Prostate gland (tissue), 2 donors: Measurements from ENCODE around the gene RPL19. TPM values are rescaled to one million over a fixed set of nuclear protein-coding genes. Genes with fewer than 3 reads are reported as not detected.

ENCODE experiments used
- DNase-seq: peaks from one replicate; pipeline ENCODE4 v3.0.0-alpha.2; 2019; ENCODE audit warnings: low spot score
- H3K27ac ChIP-seq, 2 donors: fragments of 200-600 bp; sonication (generic); 2 replicates each; pipeline ENCODE4 v1.5.1; 2017 to 2019
- H3K27me3 ChIP-seq: fragments of 200-600 bp; sonication (generic); replicated peaks from 2 replicates; pipeline ENCODE4 v1.5.1; 2019; ENCODE audit not compliant: insufficient read depth
- H3K36me3 ChIP-seq, 2 donors: fragments of 200-600 bp; sonication (generic); 1 replicate in 1 of 2; 2 replicates in 1 of 2; pipeline versions ENCODE4 v1.5.1 to v1.8.1; 2017 to 2019
- H3K4me1 ChIP-seq: fragments of 200-600 bp; sonication (generic); replicated peaks from 2 replicates; pipeline ENCODE4 v1.5.1; 2019
- H3K4me3 ChIP-seq, 2 donors: fragments of 200-600 bp; sonication (generic); 2 replicates each; pipeline ENCODE4 v1.5.1; 2017 to 2019
- H3K9me3 ChIP-seq: fragments of 200-600 bp; sonication (generic); 2 replicates; pipeline ENCODE4 v1.5.1; 2017
- CTCF ChIP-seq, 4 experiments: fragments of 200-600 bp in 2 of 4; fragments of 450-650 bp in 2 of 4; sonication (generic) in 2 of 4; IDR thresholded peaks; 1 replicate in 3 of 4; 2 replicates in 1 of 4; pipeline ENCODE4 v1.5.1; 2016 to 2019; ENCODE audit warnings: antibody characterized with exemption in 4 of 4, mild to moderate bottlenecking in 2 of 4, moderate library complexity in 2 of 4
- POLR2A ChIP-seq: fragments of 450-650 bp; IDR thresholded peaks from one replicate; pipeline ENCODE4 v1.6.1; 2016; ENCODE audit warnings: antibody characterized with exemption, mild to moderate bottlenecking
- POLR2AphosphoS5 ChIP-seq: sonication (generic); formaldehyde crosslinking; IDR thresholded peaks from one replicate; pipeline ENCODE4 v1.6.1; 2017; ENCODE audit warnings: antibody characterized with exemption
- WGBS: methylation state at CpG from one replicate; pipeline ENCODE4 v1.1.5; 2018; 5-methylcytosine and 5-hydroxymethylcytosine counted together
- intact Hi-C: fragments of 100-400 bp; cut with DNase I; formaldehyde crosslinking; loops from one replicate; pipeline ENCODE4 v1.14.2; 2022
- total RNA-seq, 2 donors: library from RNA; depleted of rRNA; stranded (reverse); fragments of >200 nt; gene quantifications; one replicate each; pipeline ENCODE4 v1.1.0, GENCODE V29; 2016

Gene RPL19
- total RNA-seq, 2 donors from 2014 or later: 2,194 to 3,634 TPM

GRCh38 chr17:39251997-39252396 lies 51.9 kb downstream of the RPL19 start:
- TF ChIP-seq CTCF (IDR thresholded peaks at IDR 0.05): no peak
- no peak for TF ChIP-seq POLR2AphosphoS5
- TF ChIP-seq POLR2A: no peak
- Histone ChIP-seq H3K4me3 (no peak overlapping the region), H3K4me1 (no peaks in the 10 kb centered on the region), H3K36me3 (peaks cover 0 to 7% of the 10 kb centered on the region in 2 donors), H3K9me3 (no peaks in the 10 kb centered on the region), H3K27me3 (no peaks in the 10 kb centered on the region), H3K27ac (no peak overlapping the region)
- no peak for DNase-seq
- intact Hi-C loops: no loop called here
- WGBS: 28% methylated on average over 1 of the region's 1 CpG

- no peak overlapping the region for H3K27ac ChIP-seq
- no peaks in the 10 kb centered on the region for H3K4me1 ChIP-seq
- H3K27me3 ChIP-seq: no peaks in the 10 kb centered on the region
- H3K36me3 ChIP-seq: peaks cover 0 to 7% of the 10 kb centered on the region in 2 donors
- TF ChIP-seq CTCF (IDR thresholded peaks at IDR 0.05) (no peak), POLR2AphosphoS5 (no peak), POLR2A (no peak)
- intact Hi-C loops: no loop called here
- WGBS: 71% methylated on average over 7 of the region's 7 CpGs
- no peak overlapping the region for H3K4me3 ChIP-seq
- no peaks in the 10 kb centered on the region for H3K9me3 ChIP-seq
- no peak for DNase-seq
Measured at GRCh38 chr17:39252788-39253460, 52.8 kb downstream of the RPL19 start.

Other genes starting within 250 kb of the RPL19 start
- 1 to 10 TPM in 1 of 2 donors, not detected in 1; 5.1 TPM for gene FBXO47, start 232.9 kb upstream of the RPL19 start, total RNA-seq
- 1 to 10 TPM; 3.9 to 5.4 TPM for gene PLXDC1, start 48.6 kb upstream of the RPL19 start, total RNA-seq
- not detected for gene ARL5C, start 34.1 kb upstream of the RPL19 start, total RNA-seq
- gene CACNB1, start 2.6 kb upstream of the RPL19 start, total RNA-seq: 10 to 100 TPM in 1 of 2 donors, 1 to 10 TPM in 1; 3.4 to 17.8 TPM
- gene STAC2, start 25.7 kb downstream of the RPL19 start, total RNA-seq: 1 to 10 TPM; 3.9 to 4.8 TPM
- 10 to 100 TPM; 22.4 to 43.6 TPM for gene FBXL20, start 201.3 kb downstream of the RPL19 start, total RNA-seq